ENCODE measurements around the gene ERICH3.

GRCh38 chr1:74703386-74704182, 30.0 kb upstream of the ERICH3 start:
- no peak for TF ChIP-seq CTCF (IDR thresholded peaks at IDR 0.05; ENCODE audit: poor library complexity)
- no peak for TF ChIP-seq EZH2phosphoT487 (IDR thresholded peaks at IDR 0.05; ENCODE audit: low read depth, severe bottlenecking, unreplicated experiment)
